Left forelimb (tissue), 1 donor: ENCODE measurements around the gene GCN1.

Experiments used
- DNase-seq: peaks from one replicate; pipeline ENCODE4 v3.0.0-alpha.2; 2018; ENCODE audit warnings: low spot score

GCN1 gene

GRCh38 chr12:120228291-120229070 is 34.0 kb upstream of the GCN1 start:
- DNase-seq = peak; percentile 89

GRCh38 chr12:120228041-120228290 is 33.5 kb upstream of the GCN1 start:
- DNase-seq = no peak

DNA sequence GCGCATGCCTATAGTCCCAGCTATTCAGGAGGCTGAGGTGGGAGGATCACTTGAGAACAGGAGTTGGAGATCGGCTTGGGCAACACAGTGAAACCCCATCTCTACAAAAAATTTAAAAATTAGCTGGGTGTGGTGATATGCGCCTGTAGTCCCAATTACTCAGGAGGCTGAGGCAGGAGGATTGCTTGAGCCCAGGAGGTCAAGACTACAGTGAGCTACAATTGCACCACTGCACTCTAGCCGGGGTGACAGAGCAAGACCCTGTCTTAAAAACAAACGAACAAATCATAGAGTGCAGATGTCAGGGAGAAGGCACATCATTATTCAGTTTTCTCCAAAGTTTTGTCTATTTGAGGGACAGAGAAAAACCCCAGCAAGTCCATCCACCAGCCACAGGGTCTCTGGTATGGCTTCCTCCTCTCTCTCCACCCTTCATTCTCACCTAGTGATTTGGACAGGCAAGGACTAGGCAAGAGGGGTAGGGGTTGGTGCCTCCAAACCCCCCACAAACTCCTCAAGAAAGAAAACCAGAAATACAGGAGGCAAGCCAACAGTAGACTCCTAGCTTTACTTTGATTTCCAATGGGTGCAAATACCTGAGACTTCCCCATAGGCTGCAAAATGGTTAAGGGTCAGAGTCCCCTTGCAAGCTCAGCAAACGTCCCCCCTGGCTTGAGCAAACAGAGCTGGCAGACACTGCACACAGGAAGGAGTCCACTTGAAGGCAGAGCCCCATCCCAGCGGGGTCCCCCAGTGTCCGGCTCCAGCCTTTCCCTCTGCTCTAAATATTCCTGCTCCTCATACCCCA is 32.9 kb upstream of the GCN1 start:
- DNase-seq = no peak

DNA sequence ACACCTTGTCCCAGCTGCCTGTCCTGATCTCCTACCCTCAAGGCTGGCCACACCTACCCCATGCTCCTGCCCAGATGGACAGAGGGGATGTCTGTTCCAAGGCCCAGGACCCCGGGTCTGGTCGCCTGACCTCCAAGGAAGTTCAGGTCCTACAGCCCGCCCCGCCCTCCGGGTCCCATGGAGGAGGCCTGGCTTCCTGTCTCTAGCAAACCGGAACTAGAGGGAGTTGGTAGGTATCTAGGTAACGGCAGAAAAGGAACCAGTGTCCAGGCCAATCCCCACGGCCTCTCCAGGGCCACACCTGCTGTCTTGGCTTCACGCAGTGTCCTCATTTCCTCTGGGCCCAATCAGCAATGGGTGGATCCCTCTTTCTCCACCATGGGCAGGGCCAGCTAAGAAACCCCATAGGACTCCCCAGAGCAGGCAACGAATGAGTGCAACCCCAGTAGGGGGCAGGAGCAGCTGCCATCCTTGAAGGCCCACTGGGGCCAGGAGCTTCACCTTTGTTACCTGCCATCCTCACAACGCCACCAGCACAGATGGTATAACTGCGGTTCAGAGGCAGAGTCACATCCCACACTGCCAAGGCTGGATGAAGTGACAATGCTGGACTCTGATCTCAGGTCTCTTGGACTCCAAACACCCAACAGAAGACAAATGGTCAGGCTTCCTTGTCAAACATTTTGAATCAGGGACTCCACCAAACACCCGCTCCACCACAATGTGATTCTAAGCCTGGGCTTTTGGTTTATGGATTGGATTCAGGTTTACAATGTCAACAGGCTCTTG is 31.5 kb upstream of the GCN1 start:
- DNase-seq = no peak

- no peak for DNase-seq
Measured at GRCh38 chr12:120225200-120225558, 30.7 kb upstream of the GCN1 start.

DNA sequence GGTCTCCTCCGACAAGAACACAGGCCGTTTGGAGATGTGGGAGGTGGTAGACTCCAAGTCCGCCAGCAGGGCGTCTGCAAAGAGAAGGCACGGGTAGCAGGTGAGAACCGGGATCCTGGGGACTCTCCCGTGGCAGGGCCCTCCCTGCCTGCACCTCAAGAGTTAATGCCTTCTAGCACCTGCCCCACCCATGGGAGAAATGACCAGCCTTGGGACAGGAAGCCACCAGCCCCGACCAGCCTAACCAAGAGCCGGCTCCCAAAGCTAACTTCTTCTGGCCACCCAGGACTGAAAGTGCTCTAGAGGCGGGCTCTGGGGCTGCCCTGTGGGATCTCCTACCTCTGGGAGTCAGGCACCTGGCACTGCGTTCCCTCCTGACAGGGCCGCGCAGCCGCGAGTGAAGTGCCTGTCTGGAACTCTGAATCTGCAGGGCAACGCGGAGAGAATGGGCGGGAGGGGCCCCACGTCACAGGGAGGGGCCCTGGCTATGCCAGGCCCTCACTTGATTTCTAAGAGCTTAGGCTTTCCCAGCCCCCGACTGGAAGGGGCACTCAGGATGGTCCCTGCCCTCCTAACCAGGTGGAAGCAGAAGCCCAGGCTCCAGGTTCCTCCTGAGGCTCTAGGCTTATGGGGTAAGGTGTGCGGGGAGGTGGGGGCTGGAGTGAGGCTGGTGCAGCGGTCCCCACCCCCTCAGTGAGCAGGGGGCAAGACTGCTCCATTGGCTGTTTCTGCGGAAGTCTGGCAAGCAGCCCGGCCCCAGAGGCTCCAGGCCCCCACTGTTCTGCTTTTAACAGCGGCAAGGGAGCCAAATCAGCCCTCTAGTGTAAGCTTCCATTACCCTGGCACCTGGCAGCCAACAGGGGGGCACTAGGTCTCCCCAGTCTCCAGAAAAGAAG is 30.0 kb upstream of the GCN1 start:
- DNase-seq = no peak

DNA sequence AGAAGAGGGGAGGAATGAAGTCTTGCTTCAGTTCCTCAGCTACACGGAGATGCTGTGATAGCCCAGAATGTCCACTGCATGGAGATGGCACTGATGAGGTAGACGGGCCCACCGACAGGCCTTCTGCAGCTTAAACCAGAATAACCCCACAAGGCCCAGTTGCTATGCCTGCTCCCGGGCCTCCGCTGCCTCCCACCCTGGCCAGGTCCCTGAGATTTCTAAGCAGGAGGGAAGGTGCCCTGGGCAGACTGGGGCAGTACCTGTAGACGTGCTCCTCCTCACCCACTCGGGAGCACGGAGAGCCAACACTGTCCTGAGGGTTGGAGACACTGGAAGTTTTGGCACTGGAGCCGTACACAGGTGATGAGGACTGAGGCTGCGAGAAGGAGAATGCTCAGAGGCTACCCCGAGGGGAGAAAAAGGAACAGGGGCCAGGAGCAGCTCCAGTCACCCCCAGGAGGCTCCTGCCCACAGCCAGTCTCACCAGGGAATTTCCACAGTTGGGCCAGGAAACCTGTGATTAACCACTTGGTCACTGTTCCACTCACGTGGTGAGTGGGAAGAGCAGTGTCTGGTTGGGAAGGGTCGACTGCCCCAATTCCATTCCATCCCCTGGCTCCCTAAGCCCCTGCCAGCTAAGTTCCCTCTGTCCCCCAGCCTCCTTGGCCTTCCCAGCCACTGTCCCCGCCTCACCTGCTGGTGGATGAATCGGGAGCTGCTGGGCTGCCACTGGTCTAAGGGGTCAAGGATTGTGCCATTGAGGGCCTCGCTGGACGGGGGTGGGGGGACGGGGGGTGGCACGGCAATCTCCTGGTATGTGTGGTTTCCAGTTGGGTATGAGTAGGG is 29.2 kb upstream of the GCN1 start:
- no peak for DNase-seq

DNA sequence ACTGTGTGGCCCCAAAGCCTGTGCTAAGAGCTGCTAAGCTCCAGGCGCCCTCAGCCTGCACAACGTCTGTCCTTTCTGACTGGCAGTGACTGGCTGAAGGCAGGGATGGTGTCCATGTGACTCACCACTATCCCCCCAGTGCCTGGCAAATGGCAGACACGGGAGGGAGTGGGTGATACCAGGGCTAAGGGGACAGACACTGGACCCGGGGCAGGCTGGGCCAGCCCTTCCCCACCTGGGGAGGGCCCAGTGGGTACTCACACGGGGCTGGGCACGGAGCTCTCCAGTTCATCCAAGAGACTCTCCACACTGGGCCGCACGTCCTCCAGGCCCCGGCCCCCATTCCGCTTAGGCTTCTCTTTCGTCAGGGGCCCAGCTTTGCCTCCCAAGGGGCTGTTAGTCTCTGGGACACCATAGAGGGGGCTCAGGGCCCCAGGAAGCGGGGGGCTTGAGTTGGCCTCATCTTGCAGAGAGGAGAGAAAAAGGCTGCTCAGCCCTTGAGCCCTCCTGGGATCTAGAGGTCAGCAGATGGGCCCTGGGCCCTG is 27.8 kb upstream of the GCN1 start:
- DNase-seq = no peak

DNA sequence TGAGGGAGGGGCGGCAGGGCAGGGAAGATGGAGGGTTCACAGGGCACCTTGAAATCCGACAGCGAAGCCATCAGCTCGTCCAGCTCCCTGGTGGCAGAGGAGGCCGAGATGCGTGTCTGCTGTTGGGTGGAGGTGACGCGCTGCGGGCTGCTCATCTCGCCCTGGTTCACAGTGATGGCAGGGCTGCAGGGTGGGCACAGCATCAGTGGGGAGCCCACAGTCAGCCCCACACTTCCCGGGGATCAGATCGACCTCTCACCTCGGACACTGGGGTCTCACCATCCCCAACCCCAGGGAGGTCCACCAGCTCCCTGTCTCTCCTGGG is 27.0 kb upstream of the GCN1 start:
- no peak for DNase-seq

DNA sequence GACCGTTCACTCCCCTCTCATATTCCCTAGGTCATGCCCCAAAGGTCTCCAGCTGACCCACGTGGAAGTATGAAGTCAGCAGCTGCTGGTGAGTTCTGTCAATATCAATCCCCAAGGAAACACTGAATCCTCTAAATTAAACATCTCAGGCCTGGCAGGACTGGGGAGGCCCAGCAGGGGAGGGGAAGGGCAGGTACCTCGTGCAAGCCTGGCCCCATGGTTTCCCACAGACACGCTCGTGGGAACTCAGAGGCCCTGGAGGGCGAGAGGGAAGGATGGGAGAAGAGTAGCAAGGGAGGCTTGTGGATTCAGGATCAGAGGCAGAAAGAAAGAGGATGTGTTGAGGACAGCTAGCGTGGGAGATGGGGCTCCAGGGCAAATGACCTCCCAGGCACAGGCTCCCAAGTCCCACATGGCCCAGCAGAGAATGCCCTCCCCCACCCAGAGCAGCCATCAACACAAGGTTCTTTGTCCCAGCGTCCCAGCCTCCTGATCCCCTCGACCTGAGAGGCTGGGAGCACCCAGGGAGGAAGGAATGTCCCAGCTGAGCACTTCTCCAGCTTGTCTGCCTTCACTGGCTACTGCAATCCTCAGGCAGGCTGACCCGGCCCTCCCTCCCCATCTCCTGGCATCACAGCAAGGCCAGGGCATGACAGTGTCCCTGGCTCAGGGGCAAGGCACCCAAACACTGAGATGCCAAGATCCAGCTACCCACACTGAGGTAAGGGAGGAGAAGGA is 26.5 kb upstream of the GCN1 start:
- no peak for DNase-seq

GRCh38 chr12:120218680-120219606 is 24.4 kb upstream of the GCN1 start:
- DNase-seq = no peak

DNA sequence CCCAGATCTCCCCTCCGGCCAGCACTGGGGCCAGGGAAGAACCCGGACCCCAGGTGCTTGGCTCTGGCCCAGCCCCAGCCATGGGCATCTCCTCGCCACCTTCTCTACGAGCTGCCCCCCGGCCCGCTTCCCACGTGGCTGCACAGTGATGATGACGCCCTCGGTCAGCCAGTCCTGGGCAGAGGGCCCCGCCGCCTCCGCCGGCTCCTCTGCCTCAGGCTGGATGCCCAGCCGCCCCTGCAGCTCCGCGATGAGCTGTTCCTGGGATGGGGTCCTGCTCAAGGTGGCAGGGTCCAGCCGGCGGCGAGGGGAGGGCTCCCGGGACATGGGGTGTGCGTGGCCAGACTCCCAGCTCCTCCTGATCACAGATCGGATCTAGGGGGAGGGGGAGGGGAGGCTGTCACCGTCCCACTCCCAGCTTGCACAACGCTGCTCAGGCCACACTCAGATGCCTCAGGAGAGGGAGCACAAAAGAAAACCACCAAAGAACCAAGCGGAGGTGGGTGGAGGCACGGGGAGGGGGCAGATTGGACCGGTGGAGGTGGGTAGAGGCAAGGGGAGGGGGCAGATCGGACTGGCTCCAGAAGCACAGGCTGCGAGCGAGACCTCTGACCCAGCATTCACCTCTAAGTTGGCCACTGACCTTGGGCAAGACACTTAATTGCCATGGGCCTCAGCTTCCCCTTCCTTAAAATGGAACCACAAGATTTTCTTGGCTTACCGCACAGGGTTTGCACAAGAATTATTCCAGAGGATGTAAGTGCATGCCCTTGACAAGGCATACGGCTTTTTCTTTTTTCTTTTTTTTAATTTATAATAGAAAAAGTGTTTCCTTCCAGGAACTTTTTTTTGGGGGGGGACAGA is 22.5 kb upstream of the GCN1 start:
- no peak for DNase-seq

DNA sequence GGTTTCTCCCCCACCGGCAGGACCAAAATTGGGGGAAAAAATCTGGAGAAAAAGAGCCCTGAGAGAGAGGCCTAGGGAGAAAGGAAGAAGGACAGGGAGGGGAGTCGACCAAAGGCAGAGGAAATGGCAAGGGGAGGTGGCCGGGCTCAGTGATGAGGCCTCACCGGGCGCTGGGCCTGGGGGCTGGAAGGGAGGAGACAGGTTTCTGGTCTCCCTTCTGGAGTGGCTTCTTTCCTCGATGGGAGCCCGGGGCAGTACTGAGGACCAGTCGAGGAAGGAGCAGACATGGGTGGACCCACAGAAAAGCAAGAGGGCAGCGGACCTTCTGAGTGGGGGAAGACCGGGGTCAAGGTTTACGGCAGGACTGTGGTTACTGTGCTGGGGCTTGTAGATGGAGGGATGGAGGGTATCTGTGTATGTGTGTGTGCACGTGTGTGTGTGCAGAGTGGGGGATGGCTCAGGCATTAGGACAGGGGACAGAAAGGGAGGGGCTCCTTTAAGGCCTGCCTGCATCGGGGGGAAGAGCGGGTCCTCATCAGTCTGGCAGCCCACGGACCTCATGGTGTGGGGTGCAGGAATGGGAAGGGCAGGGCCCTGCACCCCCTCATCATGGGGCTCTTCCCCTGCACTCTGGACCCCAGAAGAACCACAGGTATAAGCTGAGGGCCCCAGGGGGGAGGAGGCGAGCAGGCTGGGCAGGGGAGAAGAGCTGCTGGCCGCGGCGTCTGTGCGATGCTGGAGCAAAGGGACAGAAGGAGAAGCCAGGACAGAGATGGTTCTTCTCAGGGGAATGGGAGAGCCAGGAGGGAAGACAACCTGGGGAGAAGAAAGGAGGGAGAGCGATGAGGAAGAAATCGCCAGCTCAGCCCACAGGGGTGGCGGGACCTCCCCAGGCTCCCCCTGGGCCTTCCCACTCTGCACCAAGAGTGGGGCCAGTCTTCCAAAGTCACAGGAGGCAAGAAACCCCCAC is 21.5 kb upstream of the GCN1 start:
- no peak for DNase-seq

- no peak for DNase-seq
Measured at GRCh38 chr12:120215357-120215735, 20.8 kb upstream of the GCN1 start.

- DNase-seq = no peak
Measured at GRCh38 chr12:120214626-120215356, 20.3 kb upstream of the GCN1 start.

- DNase-seq = no peak
Measured at GRCh38 chr12:120213758-120214157, 19.2 kb upstream of the GCN1 start.
